Stimulated activated CD8-positive, alpha-beta memory T cell treated with anti-CD3 and anti-CD28 coated beads, Interleukin-7, amount 100 ng/mL, for 24 hours (primary cell): Measurements from ENCODE around the gene TAGLN2.

Experiments used
- DNase-seq: peaks from one replicate; pipeline ENCODE4 v3.0.0-alpha.2; 2020; ENCODE audit warnings: low read depth

TAGLN2 gene

DNA sequence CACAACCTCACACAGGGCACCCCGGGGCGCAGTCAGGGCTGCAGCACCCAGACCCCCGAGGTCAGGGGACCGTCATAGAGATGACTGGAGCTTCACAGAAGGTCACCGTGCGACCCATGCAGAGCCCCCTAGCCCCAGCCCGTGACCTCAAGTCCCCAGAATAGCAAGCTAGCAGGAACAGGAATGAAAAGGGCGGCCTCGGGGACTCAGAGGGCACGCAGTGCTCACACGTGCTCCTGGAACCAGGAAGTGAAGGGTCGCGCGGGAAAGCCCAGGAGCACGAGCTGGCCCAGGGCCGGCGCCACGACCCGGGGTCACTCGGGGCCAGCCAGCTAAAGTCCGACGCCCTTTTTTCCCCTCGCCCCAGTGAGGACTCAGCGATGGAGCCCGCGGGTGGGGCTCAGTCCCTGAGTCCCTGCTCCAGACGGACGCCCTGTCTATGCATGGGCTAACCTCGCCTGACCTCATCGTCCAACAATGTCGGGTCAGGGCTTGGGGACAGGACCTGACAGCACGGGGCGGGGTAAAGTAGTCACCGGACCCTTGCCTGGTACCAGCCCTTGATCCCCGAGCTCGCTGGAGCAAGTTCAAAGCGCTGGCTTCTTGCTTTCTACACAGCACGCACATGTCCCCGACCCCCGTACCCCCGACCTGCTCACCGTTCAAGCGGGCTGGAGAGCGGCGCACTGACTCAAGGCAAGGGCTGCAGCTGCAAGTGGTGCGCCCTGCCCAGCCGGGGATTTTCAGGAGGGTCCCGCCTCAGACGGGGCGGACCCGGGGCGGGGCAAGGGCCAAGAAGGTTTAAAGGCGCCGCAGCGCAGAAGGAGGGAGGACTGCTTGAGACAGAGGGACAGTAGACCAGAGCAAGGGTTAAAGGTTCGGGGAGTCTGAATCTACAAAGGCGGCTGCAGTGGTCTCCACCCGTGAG, at the start of gene TAGLN2:
Gene TAGLN2, minus strand, starts transcription at position 717 of the 928 bp plus-strand sequence. CDS start 4,998 bp downstream, outside the sequence.
- peak; percentile 82 for DNase-seq

GRCh38 chr1:159974350-159974965, 49.2 kb upstream of the TAGLN2 start:
- no peak for DNase-seq

DNA sequence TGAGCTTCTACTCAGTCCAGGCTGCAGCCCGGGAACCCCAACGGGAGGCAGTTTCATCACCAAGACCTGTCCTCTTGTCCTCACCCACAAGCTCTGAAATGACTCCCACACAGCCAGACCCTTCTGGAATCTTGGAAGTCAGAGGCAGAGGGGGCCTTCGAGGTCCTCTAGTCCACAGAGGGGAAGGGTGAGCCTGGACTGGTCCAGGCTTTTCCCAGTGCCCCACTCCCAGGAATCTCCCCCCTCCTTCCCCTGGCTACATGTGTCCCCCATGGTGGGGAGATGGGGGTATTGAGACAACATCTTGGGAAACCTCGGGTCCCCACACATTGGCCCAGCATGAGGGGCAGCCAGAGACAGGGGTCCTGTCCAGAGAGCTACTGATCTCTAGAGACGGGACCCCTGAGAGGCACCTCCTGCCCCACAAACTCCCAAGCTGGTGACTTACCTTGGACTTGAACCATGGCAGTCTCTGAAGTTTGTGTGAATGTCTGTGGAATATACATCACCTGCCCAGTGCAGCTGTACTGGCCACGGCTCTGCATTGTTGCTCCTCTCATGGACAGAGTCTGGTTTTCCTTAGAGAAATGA, 48.1 kb upstream of the TAGLN2 start:
- no peak for DNase-seq

GRCh38 chr1:159972443-159973205, 47.3 kb upstream of the TAGLN2 start:
- no peak for DNase-seq

GRCh38 chr1:159970932-159971342, 45.6 kb upstream of the TAGLN2 start:
- DNase-seq: no peak

DNA sequence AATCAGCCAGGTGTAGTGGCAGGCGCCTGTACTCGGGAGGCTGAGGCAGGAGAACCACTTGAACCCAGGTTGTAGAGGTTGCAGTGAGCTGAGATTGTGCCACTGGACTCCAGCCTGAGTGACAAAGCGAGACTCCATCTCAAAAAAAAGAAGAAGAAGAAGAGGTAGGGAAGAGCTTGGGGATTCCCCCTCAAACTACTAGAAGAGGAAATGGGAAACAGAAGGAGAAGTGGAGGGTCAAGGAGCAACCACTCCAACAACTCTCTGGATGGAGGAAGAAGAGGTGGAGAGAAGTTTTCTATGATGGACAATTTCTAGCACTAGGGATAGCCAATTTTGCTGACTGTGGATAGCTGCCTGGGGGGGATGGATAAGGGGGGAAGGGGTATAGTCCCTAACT, 43.6 kb upstream of the TAGLN2 start:
- DNase-seq: no peak

- DNase-seq: no peak
Measured at GRCh38 chr1:159965263-159965662, 40.0 kb upstream of the TAGLN2 start.

DNA sequence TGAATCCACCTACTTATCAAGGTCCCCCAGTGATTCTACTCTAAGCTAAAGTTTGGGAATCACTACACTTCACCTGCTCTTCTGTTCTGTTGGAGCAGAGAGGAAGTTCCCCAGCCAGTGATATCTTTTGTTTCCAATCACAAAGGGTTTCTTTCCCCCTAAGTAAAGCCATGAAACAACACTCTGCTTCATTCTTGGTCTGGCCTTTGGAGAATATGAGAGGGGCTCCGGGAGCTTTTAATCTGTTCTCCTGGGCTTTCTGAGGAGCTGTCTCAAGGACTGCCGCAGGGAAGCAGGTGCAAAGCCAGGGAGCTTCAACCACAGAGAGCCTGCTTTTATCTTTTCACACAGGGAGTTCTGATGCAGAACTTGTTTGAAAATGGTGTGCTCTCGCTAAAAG, 38.8 kb upstream of the TAGLN2 start:
- no peak for DNase-seq

- DNase-seq: no peak
Measured at GRCh38 chr1:159962176-159962575, 36.9 kb upstream of the TAGLN2 start.

DNA sequence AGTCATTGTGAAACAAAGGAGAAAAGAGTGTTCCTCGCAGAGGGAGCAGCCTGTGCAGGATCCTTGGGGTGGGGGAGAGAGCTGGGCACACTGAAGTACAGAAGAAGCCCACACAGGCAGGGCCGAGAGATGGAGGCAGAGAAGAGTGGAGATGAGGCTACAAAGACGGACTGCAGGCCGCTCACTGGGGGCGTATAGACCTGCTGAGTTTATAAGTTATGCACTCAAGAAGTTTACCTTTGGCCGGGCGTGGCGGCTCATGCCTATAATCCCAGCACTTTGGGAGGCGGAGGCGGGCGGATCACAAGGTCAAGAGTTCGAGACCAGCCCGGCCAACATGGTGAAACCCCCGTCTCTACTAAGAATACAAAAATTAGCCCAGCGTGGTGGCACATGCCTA, 36.3 kb upstream of the TAGLN2 start:
- DNase-seq: no peak

DNA sequence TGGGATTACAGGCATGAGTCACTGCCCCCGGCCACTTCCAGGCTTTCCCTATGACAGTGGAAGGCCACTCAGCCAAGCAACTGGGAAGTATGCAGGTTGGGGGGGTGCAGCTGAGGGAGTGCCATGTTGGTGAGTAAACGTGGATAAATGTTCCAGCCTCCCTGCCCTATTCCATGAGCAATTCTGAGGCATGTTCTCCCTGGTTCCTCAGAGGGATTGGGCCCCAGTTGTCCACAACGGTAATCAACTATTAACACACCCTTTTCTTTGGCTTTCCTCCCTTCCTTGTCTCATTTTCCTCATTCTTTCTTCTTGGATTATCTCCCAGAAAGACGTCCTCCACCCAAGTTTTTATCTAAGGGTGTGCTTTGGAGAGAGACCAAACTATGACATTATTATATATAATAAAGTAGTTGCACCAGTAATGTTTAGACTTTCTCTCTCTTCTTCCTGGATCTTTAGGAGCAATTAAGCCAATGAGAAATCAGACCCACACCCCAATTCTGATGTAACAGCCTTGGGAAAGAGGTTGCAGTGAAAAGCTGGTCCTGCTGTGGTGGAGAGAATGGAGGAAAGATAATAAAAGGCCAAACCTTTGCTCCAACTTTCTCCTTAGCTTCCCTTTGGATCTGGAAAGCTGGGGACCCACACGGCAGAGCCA, 35.5 kb upstream of the TAGLN2 start:
- no peak for DNase-seq

DNA sequence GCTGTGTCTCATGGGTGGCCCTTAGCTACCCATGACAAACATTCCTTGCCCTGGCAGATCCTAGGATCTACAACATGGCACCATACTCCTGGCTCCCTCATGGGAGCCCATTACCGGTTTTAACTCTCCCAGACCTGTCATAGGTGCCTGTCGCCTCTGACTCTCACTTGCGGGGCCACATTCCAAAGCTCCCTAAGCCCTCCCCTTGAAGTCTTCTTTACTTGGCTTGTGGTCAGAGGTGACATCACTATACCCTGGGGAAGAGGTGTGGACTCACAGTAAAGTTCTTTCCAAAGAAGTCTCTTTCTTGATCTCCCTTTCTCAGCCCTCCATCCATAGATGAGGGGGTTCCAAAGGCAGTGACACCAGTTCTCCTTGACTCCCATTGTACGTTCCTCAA, 34.1 kb upstream of the TAGLN2 start:
- DNase-seq: no peak

DNA sequence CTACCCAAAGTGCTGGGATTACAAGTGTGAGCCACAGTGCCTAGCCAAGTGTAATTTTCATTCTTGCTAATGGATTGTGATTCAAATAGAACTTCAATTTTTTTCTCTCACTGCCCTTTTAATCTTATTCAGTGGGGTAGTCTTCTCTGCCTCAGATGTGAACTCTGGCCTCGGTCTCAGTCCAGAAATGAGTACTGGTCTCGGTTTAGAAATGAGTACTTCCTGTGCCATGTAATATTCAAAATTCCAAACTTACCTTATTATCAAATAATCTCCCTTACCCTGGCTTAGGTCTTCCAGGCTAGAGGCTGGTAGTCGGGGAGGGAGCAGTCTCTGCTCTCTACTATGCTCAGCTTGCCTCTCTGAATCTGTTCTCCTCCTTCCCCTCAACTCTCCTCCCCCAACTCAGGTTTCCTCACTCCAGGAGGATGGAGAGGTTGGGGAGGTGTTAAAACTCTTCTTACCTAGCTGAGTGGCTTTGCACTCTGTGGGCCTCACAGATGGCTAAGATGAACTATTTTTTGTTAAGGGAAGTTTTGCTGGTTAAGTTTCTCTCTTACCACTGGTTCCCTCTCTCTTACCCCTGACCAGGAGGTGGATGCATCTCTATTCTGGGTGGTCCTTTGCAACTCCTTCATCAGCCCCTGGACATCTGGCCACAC, 33.5 kb upstream of the TAGLN2 start:
- DNase-seq: no peak

GRCh38 chr1:159957824-159958268, 32.5 kb upstream of the TAGLN2 start:
- no peak for DNase-seq

GRCh38 chr1:159955456-159955855, 30.1 kb upstream of the TAGLN2 start:
- DNase-seq: no peak

GRCh38 chr1:159953536-159954515, 28.5 kb upstream of the TAGLN2 start, which contains the start of gene SLAMF9:
Gene SLAMF9 (minus strand): TSS chr1:159954237. CDS start chr1:159954137, 100 bp downstream.
- DNase-seq: no peak

DNA sequence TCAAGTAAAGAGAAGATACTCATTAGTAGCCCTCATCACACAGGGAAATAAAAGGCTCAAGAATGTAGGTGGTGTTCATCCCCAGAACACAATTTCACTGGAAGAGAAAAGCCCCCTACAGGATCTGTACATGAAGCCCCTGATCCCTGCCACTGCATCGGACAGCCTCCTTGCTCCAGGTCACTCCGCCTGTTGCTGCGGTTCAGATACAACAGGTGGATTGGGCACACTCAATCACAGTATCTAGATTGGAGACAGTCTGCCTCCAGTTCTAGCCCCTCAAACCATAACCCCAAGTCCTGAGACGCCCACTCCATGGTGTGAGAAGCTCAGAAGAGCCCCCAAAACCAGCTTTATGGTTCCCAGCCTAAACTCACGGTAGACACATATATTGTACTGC, 27.6 kb upstream of the TAGLN2 start:
- DNase-seq: no peak

GRCh38 chr1:159951551-159951950, 26.2 kb upstream of the TAGLN2 start:
- no peak for DNase-seq

DNA sequence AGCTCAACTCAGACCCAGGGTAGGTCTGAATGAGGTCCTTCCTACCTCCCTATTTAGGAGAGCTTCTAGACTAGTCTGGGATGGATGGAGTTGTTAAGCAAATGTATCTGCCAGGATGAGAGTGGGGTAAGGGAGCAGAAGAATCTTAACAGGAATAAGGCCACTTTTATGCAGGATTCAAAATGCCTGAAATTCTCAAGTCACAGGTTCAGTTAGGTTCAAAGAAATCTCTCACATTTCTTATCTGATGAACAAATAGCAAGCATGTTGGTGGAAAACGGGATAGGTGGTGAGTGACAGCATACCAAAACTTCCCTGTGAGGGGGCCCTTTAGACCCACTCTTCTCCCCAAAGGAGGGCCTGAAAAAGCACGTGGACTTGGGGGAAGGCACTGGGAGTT, 25.7 kb upstream of the TAGLN2 start:
- DNase-seq: no peak

DNA sequence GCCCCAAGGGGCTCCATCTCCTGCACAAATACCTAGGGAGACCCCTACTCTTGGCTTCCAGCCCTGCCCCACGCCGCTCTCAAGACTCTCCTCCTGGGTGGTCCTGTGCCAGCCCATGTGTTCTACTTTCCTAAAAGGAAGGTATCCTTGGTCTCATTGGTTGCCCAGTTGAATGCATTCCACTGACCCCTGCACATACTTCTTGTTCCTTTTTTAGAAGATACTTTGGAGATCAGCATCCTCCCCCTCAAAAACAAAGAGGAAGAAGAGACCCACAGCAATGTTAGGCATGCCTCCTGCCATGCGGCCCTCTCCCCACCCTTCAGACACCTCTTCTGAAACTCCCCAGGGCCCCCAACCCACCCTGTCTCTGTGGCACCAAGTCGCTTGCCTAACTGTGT, 24.7 kb upstream of the TAGLN2 start:
- DNase-seq: no peak
